IPS-11a (cell line): Measurements from ENCODE around the gene ZNF783.

Experiments
- H3K4me3 ChIP-seq: one replicate; pipeline ENCODE4 v1.5.1; 2013; ENCODE audit warnings: low read depth, low read length, control low read depth

Gene ZNF783

DNA sequence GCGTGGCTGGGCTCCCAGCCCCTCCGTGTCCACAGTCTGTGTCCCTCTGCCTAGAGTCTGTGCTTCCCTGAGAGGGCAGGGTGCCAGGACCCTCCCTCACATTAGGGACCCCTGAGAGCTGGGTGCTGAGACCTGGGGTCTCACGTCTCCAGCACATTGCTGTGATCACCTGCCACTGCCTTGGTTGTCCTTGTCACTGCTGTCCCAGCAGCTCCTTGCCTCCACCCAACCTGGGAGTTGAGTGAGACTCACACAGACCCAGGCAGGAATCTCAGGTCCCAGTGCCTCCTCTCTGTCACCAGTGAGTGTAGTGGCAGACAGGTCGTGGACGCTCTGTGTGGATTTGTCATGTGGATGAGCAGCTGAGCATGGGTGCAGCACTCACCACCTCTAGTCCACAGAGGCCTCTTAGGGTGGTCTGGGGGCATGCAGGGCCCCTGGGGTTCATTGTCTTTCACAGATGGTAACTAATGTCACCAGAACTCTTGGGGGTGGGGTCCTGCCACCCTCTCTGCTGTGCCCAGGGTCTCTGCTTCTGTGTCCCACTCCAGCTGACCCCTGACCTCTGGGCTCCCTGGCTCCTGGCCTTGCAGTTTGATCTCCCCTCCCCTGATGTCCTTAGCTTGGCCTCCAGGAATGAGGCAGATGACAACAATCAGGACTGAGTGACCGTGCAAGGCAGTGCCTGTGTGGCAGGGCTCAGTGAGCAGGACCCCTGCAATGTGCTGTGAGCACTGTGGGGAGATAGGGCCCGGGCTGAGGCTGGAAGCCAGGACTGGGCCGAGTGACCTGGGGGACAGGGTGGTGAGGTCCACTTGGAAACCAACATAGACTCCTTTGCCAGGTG is 18.9 kb downstream of the ZNF783 start:
- H3K4me3 ChIP-seq, result no peak overlapping the region

DNA sequence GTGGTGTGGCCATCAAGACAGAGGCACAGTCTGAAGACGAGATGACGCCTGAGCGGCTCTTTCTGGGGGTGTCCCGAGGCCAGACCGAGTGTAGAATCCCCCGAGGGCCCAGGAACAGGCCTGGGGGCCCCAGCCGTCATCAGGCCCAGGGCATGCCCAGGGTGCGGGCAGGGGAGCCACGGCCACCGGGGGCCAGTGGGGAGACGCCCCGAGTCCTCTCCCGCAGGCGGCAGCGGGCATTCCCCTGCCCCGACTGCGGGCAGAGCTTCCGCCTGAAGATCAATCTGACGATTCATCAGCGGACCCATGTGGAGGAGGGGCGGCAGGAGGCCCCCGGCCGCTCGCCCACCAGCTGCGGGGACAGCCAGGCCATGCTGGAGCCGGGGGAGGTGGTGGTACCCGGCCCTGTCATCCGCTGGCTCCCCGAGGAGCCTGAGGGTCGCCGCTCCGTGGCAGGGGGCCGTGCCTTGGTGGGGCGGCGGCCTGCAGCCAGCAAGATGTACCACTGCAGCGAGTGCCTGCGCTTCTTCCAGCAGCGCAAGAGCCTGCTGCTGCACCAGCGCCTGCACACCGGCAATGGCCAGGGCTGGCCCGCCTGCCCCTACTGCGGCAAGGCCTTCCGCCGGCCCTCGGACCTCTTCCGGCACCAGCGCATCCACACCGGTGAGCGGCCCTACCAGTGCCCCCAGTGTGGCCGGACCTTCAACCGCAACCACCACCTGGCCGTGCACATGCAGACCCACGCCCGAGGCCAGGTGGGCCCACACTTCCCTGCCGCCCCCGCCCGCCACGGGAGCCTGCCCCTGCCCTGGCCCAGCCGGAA is 19.7 kb downstream of the ZNF783 start:
- H3K4me3 ChIP-seq, result no peak overlapping the region

DNA sequence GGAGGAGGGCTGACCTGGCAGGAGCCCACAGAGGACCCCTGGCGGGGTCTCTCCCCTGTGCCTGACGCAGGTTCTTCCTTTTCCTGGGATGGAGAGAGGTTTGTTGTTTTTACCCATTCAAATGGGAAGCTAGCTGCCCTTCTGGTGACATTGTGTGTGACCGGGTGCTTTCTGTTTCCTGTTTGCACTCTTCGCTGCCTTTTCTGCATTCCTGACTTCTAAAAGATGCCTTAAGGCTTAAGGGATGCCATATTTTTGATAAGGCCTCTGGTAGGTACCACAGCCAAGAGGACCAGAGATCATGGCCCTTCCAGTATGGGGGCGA is 20.3 kb downstream of the ZNF783 start:
- no peak overlapping the region for H3K4me3 ChIP-seq

DNA sequence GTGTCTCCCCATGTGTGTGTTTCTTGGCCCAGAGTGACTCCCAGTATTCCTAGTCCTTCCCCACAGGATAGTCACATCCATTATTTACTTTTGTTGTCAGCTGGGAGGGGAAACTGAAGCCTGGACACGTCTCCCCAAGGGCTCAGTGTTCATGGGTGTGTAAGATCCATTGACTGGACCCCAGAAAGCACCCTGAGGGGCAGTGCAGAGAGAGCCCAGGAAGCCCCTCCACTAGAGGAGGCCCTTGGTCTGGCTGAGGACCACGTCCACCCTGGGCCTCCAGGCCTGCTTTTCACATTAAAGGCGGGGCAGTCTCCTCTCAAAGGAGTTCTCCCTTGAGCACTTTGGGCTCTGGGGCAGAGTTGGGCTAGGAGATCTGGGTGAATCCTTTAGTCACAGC is 21.3 kb downstream of the ZNF783 start:
- H3K4me3 ChIP-seq, result no peak overlapping the region

DNA sequence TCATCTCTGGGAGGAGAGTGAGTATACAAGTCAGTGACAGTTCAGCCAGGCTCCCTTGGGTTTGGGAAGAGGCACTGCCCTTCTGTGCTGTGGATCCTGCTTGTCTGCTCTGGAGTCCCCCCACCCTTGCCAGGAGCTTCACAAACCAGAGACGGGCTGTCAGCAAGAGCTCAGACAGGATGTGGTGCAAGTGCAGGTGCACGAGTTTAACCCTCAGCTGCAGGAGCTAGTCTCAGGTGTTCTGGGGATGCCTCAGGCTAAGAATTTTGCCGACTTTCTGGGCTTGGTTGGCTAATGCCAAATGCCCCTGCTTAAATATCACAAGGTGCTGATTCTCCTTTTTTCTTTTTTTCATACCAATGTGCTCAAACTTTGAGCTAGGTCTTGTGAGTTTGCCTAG is 22.3 kb downstream of the ZNF783 start:
- H3K4me3 ChIP-seq, result no peak overlapping the region

DNA sequence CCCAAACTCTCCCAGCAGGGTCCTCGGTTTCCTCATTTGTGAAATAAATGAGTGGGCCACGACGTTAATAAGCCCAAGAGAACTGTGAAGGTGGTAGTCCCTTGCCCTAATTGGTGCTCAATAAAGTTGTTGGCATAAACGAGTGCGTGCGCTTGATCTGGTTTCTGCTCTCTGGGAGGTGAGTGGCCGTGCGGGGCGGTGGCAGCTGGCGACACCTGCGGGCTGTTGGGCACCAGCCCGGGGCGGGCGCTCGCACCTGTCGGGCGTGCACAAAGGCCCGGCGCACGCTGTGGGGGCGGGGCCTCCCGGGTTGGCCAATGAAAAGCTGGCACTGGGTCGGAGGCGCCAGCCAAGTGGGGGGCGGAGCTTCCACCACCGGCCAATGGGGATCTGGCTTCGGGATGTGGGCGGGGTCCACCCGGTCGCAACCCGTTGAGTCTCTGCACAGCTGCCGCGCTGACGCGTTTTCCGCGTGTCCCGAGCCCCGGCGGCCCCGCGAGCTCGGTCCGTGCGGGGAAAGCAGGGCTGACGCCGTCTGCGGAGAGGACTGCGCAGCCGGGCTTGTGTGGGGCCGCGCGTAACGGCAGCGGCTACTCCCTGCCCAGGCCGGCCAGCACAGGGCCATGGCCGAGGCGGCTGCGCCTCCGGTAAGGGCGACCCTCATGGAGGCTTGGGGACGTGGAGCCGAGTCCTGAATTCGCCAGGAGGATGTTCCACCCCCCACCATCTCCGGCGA is 23.0 kb downstream of the ZNF783 start:
- H3K4me3 ChIP-seq, result peak overlapping the region; percentile 73

DNA sequence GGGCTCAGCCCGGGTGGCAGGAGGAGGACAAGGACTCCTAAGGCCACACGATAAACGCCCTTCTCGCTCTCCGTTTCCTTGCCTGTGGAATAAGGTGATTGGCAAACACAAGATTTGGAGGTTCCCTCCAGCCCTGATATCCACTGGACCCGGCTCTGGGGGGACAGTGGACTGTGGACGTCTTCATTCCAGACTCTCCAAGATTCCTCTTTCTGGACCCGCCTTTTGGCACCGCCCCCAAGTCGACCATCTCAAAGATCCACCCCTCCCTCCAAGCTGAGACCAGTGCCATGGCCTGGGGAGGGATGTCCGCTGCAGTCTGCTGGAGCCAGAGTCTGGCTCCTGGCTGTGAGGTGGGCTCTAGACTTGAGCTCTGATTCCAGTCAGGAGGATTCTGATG is 23.6 kb downstream of the ZNF783 start:
- peak overlapping the region; percentile 73 for H3K4me3 ChIP-seq

DNA sequence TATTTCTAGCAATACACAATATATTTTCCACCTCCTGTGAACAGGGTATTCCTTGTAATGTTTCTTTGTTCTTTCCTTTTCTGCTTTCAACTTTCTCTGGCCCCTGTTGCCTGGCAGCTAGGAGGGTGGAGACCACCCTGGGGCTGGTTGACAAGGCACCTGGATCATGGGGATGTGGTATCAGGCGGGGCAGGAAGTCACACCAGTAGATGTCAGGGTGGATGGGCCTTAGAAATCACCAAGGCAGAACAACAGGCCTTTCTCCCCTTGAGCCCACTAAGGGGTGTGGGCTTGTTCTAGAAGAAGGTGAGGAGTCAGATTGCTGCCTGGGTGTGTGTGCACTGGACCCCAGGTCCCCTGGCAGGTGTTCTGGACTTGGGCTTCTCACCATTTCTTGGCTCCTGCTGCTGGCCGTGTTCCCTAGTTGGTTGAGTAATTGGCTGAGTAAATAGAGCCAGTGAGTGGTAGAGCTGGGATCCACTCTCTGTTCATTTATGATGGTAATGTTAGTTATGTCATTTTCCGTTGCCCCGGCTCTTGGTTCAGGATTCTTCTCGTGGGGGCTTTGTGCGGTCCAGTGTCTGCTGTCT is 24.9 kb downstream of the ZNF783 start:
- H3K4me3 ChIP-seq, result no peak overlapping the region

DNA sequence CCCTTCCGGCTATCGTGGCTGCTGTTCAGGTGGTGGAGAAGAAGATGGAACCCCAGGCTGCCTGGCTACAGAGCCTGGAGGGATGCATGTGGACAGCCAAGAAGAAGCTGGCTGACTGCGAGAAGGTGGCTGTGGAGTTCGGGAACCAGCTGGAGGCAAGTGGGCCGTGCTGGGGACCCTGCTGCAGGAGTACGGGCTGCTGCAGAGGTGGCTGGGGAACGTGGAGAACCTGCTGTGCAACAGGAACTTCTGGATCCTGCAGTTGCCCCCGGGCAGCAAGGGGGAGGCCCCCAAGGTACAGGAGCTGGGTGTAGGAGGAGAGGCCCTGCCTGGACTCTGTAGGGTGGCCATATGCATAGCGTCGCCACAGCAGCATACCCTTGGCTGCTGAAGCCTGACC is 25.6 kb downstream of the ZNF783 start:
- H3K4me3 ChIP-seq, result no peak overlapping the region

DNA sequence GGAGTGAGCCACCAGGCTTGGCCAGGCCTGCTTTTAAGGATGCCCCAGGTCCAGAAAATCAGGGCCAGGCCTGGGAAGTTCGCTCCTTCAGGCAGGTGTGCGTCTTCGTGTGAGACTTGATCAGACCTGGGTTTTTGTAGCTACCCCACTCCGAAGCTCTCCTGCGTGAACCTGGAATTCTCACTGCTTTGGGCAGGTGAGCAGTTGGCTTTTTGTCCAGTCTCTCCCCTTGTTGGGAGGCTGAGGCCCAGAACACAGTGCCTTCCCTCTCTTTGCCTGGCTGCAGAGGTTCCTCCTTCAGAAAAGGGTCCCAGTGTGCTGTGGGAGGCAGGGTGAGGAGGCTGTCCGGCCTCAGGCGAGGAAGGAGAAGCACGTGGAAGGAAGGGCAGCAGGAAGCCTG is 27.3 kb downstream of the ZNF783 start:
- no peak overlapping the region for H3K4me3 ChIP-seq

DNA sequence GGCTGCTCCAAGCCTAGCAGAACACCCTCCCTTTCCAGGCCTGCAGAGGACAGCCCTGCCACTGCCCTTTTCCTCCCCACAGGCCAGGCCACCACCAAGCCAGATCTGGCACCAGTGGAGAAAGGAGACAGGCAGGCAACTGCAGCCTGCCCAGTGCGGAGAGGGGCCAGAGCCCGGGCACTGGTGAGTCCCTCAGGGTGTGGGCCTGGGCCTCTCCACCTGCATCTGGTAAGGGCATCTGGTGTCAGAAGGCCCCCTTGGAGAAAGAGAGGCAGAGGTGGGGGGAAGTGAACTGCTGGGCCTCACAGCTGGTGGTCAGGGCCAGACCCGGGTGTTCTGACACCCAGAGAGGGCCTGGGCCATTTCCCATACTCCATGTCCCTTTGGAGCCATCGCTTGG is 27.9 kb downstream of the ZNF783 start:
- no peak overlapping the region for H3K4me3 ChIP-seq

DNA sequence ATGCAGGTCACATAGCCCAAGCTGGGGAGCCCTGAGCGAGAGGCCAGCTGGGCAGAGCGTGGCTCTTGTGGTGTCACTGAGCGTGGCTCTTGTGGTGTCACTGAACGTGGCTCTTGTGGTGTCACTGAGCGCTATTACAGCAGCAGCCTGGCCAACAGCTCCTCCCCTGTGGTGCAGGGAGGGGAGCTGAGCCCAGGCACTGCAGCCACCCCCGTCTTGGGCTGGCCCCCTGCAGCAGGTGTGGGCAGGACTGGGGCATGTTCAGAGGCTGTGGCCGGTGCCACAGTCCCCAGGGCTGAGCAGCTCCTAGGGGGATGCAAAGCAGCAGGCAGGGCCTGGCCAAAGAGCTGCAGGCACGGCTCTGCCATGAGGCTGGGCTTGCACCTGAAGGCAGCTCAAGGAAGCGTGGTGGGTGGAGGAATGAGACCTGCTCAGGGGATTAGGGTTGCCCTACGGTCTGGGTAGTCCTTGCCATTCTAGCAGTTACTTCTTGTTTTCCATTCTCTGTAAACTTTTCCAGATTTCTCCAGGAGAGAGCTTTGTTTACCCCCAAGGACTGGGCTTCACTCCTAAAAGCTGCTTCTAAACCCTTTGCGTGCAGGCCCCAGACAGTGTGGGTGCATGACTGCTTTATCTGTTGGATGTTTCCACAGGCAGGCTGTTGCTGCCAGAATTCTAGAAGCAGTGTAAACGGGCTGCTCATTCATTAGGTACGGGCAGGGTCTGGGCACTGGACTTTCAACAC is 29.2 kb downstream of the ZNF783 start:
- H3K4me3 ChIP-seq, result no peak overlapping the region

DNA sequence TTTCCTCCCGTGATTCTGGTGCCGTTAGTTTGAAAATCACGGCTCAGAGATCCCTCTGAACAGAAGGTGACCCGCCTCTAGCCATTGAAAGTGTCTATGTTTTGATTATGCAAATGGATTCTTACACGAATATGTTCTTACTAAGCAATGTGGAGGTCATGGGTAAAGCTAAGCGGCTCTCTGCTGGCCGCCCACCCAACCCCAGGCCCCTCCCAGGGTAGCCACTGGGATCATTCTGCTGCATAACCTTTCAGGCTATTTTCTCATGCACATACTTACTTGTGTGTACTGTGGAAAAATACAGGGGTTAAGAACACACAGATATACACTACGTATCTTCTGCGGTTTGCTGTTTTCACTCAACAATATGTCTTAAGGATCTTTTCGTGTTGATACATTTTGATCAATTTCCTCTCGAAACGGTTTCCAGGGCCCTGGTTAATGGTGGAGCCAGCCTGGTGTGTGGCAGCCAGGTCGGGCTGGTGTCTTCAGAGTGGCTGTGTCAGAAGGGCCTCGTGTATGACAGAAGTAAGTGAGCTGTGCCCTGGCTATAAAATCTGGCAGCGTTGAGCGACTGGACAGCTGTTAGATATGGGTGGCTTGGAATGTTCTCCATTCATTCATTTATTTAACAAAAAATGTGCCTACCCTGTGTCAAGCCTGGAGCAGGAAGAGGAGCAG is 29.9 kb downstream of the ZNF783 start:
- no peak overlapping the region for H3K4me3 ChIP-seq

DNA sequence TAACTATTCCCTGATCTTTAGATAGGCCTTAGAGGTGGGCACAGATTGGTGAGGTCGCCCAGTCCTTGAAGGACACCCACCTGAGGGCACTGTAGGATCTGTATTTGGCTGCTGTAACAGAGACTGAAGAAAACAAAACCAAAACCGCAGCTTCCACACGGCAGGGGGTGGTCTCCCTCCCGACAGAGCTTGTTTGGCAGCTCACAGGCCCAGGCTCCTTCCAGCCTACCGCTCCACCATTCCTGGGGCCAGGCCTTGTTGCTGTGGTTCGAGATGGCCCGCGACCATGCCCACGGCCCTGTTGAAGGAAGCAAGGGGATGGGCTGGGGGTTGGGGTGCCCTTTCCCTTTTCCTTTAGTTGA is 30.4 kb downstream of the ZNF783 start:
- no peak overlapping the region for H3K4me3 ChIP-seq

DNA sequence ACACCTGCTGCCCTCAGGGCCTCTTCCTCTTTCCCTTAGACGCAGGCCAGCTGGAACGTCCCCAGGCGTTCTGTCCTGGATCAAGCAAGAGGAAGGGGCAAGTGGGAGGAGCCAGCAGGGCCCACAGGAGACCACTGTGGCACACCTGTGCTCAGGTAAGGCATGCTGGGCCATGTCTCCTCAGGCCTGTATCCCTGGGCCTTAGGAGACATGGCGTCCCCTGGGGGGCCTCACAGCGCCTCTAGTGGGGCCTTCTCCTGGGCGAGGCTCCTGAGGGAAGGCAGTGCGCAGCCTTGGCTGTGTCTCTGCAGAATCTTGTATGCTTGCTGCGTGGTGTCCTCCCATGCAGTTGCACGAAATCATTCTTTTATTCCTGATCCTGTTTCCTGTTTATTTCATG is 31.3 kb downstream of the ZNF783 start:
- H3K4me3 ChIP-seq, result no peak overlapping the region

DNA sequence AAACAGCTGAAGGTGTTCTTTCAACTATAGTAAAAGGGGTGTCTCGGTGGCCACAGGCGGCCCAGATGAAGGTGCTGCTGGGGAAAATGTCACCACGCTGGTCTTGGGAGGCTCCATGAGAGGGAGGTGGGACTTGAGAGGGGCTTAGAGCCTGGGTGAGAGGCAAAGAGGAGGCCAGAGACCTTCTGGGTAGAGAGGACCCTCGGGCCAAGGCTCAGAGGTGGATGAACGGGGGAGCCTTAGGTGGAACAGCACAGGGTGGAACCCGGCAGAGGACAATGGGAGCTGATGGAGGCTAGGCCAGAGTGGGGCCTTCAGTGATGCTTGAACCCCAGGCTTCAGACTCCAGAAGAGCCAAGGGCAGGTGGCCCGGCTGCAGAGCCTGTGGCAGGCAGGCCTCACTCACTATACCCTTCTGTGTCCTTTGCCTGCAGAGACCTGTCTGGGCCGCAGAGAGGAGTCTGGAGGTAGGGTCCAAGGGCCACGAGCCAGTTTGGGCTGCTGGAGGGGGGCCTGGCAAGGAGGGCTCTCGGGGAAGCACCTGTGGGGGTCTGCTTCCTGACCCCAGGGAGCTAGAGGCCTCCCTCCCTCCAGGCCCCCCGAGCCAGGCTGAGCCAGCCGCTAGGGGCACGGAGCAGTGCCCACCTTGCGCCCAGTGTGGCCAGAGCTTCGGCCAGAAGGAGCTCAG is 32.1 kb downstream of the ZNF783 start:
- no peak overlapping the region for H3K4me3 ChIP-seq

DNA sequence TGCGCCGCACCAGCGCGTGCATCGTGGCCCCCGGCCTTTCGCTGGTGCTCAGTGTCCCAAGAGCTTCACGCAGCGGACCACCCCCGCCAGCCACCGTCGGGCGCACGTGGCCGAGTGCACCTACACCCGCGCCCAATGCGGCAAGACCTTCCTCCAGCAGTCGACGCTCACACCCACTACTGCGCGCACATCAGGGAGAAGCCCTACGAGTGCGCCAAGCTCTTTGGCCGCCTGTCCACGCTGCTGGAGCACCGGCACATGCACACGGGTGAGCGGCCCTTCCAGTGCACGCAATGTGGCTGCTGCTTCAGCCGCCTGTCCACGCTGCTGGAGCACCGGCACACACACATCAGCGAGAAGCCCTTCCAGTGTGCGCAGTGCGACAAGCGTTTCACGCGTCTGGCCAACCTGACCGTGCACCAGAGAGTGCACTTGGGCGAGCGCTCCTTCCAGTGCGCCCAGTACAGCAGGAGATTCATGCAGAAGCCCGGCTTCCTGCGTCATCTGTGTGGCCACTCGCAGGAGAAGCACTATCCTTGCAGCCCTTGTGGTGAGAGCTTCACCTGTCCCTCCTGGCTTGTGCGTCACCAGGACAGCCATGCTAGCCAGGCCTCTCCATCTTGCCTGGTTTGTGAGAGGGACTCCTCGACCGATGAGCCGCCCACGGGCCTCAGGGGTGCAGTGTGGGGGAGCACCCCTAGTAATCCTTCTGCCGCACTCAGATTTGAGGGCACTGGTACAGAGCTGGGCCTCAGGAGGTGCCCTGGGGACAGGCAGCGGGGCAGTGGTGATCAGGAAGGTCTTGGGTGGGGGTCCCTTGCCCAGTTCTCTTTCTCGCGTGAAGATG is 32.9 kb downstream of the ZNF783 start:
- H3K4me3 ChIP-seq, result no peak overlapping the region

DNA sequence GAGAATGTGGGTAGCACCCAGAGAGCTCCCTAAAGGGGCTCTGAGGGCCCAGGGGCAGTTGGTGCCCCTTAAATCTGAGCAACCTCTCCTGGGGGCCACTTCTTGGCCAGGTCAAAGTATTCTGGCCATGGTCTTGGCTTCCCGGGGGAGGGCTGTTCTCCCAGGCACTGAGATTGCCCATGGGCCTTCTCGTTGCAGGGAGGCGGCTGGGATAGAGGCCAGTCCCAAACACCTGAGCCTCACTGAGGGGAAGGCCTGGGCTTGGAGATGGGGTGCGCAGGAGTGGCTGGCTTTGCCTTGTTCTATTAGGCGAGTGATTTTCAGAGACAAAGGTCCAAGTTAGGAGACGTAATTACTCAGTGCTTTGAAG is 33.5 kb downstream of the ZNF783 start:
- H3K4me3 ChIP-seq, result no peak overlapping the region

DNA sequence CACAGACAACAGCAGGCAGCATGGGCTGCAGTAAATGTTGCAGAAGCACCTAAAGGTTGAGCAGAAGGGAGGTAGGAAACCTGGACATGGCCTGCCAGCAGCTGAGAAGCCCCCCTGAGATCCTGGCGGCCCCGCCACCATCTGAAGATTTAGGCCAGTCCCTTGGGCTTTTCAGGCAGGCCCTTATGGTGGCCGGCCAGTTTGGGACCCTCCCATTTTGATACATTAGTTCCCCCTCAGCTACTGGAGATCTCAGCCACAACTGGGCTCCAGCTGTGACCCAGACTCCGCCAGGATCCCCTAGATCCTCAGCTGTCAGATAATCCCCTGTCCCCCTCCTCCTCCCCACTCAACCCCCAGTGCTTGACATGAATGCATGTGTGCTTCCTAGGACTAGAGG is 34.4 kb downstream of the ZNF783 start:
- H3K4me3 ChIP-seq, result no peak overlapping the region
